Measurements from ENCODE around the gene THSD4.
"Not testable (repeated sequence)": the region's sequence is repeated elsewhere in the genome, so short reads cannot be mapped to it uniquely, and the experiment has no call there.

The THSD4 gene

DNA sequence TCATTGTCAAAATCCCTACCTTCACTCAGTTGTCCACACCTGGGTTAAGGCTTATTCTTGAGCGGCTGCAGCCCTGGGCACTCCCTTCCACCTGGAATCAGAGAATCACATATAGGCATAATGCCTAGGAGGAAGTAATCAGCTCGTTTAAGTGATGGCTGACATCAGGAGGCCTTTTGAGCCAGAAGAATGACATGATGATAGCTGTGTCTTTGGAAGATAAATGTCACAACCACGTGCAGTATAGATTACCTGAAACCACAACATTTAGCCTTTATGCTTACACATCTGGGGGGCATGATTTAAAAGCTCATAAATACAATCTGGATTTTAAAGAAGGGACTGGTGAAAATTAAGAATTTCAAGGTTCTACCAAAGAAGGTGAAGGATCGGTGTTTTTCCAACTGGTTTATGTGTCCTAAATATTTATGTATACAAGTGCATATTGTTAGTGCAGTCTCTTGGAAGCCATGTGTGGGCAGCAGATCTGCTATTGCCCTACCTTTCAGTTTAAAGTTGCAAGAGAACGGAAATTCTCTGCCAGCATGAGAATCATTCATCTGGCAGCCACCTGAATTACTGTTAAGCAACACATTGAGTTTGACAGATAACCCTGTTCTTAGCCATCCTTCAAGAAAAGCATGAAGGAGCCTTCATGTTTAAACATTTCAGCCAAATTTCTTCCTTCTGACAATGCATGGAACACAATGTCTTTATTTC lies 531.7 kb downstream of the THSD4 start:
- no peak for DNase-seq

DNA sequence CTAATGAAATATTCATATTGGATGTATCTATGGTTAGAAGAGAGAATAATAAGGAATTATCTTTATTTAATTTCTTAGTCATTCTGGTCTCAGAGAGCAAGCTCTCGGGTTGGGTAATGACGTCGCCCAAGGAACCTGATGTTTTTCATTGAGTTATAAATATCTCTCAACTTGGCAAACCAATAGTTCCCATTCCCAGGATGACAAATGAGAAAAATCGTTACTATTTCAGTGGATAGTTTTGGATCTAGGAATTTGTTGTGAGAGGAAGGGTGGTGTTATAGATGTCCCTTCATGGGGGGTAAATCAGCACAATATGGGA lies 532.2 kb downstream of the THSD4 start:
- no peak for DNase-seq

DNA sequence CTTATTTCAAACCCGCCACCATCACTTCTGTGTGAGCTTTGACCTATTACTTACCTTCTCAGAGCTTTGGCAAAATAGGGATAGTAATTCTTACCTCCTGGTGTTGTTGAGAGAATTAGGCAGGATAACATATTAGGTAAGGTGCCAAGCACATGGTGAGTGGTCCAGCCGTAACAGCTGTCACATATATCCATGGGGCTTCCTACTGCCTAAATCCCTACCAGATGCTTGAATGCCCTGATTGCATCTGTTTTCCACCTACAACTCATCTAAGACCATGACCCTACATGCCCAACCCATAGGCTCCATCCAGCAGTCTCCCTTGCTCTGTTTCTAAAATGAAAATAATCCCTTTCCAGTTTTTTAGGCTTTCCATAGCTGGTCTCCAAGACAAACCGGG lies 532.8 kb downstream of the THSD4 start:
- no peak for DNase-seq

DNA sequence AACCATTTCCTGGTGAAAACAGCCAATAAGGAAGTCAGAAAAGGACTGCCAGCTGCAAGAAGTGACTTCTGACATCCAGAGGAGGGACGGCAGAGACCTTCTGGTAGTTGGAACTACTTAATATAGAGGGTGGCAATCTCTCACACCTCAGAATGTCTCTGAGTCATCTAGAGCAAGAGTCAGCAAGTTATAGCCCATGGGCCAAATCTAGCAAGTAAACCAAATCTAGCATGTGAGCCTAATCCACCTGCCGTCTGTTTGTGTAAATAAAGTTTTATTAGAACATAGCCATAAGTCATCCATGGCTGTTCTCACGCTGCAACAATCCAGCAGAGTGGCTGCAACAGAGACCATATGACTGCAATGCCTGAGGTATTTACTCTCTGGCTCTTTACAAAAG lies 534.6 kb downstream of the THSD4 start:
- no peak for DNase-seq

DNA sequence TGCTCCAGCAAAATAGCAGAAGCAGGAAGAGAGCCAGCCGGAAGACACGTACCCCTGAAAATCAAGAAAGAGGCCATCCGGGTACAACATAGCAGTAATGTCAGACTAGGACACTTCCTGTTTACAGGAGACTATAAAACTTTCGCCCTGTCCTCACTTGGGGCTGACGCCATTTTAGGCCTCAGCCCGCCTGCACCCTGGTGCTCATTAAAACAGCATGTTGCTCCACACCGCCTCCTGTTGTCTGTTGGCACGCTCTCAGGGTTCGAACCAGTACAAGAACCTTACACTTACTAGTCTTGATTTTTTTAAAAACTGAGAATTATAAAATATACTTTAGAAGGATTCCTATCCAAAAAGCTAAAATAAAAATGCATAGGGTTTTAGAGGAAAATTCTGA lies 535.3 kb downstream of the THSD4 start:
- no peak for DNase-seq

DNA sequence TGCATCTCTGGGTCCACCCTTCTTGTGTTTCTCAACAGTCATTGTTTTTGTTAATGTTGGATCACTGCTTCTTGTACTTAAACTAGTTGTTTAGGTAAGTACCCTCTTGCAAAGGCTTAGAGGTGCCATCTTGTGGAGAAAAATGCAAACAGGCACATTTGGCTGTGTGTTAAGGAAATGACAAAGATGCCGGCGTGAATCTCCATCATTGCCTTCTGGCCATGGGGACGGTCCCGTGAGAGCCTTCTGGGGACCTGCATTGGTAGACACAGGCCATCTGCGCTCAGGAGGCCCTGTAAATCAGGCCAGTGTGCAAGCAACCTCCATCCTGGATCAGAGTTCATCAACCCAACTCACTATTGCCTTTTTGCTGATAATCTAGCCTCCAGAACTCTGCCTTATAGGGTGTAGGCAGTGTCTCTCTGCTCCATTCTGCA lies 536.5 kb downstream of the THSD4 start:
- DNase-seq: no peak

DNA sequence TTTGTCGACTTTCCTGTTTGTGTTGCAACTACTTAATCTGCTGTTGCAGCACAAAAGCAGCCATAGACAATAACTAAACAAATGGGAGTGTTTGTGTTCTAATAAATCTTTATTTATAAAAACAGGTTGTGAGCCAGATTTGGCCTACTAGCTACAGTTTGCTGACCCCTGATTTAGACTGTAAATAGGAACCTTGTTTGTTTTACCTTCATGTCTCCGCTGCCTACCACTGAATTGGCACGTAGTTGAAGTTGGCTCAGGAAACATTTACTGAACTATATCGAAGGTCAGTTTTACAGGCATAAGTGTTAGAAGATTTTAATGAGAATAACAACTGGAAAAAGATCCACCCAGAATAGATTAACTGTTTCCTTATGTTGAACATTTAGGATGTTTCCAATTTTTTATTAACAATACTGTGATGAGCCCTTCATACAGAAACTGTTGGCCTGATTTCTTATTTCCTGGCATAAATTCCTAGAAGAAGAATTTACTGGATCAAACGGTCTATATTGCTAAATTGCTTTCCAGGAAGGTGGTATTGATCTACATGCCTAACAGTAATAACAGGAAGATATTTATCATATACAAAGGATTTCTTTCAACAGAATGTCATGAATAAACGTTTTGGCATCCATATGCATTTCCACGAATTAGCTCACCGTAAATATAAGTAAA lies 538.9 kb downstream of the THSD4 start:
- no peak for DNase-seq

DNA sequence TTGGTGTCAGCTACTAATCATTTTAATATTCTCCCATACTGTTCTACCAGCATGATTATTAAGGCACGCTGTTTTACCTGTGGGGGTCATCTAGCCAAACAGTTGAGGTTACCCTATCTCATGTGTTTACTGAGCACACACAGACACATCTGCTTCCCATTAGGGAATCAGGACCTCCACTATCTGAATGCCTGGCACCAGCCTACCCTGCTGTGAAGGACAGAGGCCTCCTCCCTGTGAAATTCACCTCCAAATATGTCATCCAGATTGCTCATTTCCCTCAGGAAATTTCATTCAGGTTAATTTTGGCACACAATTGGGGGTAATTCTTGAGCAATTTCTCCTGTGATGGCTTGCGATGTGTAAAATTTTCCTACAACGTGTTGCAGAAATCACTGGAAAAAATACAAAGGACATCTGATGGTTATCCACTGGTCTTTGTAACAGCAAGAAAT lies 539.5 kb downstream of the THSD4 start:
- no peak for DNase-seq

DNA sequence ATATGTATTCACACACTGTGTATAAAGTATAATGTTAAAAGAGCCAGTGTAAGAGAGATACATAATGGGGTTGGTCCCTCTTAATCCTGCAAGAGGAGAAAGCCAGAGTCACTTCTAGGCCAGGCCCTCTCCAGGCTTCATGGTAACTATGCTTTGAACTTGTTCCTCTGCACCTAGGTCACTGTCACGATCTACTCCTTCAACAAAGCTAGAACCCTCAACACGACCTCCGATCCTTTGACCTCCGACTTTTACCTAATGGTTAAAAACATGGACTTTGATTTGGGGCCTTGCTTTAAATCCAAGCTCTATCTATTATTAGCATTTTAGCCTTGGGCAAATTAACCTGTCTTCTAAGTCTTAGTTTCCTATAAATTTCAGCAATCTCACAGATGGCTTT lies 541.2 kb downstream of the THSD4 start:
- no peak for DNase-seq

DNA sequence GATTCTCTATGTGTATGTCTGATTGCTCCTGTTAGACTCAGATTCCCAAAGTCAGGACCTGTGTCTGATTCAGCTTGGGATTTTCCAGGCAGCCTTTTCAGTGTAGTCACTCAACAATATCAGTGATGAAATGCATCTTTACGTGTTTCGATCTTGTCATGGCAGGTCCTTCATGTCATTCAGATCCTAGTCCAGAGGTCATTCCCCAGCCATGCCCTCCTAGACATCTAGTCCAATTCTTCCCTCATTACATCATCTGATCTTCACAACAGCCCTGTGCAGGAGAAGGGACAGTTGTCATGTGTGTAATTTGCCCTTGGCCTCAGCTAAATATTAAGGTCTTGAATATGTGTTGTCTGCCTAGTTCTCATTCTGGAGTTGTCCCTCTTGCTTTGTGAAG lies 541.9 kb downstream of the THSD4 start:
- DNase-seq: no peak

DNA sequence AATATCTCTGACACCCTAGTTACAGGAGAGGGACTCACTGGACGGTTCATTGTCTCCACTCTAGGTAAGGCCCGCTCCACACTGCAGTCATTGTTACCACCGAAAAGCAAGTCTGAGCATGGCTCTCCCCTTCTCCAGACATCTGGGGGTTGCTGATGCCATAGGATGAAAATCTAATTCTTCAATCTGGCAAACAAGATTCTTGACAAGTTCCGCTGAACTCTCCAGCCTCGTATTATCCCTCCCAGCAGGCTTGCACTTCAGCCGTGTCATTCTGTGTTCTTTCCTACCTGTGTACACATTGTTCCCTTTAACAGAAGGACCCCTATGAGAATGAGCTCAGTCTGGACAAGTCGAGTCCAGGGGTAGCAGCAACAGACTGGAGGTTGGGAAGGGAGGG lies 542.8 kb downstream of the THSD4 start:
- DNase-seq: no peak

DNA sequence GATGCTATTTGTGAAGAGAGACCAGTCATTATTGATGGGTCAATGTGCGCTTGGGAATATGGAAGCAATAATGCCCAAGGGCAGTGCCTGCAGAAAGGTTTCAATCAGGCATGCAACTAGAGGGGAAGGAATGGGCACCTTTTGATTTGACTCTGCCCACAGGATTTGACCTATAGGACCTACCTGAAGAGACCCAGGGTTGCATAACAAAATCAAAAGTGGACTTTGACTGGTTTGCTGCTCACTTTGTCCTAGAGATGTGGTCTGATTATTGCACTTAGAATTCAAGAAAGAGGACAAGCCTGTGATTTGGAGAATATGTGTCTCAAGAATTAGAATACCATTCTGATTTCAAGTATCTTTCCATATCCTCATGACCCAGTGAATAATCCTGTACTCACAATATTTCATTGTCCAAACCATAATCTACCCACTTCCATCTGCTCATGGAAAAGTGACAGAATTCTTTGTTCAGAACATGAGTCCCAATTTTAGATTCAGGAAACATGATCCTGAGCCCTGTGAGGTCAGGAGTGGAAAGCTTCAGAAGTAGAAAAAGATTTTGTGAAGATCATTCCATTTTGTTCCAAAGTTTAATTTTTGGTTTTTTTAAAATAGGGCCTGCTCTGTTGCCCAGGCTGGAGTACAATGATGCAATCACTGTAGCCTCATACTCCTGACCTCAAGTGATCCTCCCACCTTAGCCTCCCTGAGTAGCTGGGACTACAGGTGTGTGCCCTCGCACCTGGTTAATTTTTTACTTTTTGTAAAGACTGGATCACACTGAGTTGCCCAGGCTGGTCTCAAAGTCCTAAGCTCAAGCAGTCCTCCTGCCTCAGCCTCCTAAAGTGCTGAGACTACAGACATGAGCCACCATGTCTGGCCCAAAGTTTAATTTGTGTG lies 543.8 kb downstream of the THSD4 start:
- DNase-seq: no peak

DNA sequence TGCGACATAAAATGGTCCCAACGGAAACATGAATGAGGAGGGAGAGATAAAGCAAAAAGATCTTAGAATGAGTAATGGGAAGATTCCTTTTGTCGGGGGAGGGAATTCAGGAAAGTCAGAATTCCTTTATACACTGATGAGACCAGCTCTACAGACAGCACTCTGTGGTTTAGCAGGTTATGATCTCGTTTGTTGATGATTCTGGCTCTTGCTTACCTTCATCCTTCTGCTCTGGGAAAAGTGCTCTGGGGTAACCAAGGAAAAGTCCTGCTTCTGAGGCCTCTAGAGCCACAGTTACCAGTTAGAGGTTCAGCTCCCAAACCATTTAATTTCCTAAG lies 544.4 kb downstream of the THSD4 start:
- DNase-seq: no peak

DNA sequence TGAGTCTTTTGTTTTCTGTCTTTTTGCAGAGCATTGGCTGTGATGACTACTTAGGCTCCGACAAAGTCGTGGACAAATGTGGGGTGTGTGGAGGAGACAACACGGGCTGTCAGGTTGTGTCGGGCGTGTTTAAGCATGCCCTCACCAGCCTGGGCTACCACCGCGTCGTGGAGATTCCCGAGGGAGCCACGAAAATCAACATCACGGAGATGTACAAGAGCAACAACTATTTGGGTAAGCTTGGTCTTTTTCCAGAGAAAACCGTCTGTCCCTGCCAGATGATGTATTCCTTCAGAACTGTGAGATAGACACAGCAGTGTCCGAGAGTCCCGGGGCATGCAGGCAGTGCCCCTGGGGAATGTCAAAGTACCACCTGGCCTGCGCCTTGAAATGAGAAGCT lies 545.2 kb downstream of the THSD4 start:
- DNase-seq: no peak

DNA sequence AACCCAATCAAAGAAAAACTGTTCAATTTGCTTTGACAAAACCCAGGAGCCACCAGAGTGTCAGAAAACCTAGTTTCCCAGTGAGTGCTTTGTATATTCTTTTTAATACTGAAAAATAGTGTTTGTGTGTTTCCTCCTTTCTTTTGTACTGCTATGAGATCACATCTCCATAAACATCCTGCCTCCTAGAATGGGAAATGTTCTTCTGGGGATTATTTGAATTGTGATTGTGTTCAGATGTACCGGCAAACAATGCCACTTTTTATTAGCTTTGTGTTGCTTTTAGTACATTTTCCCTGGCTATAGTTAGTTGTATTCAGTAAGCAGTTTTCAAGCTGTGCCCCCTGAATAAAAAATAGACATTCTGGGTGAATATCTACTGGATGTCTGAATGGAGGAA lies 547.0 kb downstream of the THSD4 start:
- DNase-seq: no peak

DNA sequence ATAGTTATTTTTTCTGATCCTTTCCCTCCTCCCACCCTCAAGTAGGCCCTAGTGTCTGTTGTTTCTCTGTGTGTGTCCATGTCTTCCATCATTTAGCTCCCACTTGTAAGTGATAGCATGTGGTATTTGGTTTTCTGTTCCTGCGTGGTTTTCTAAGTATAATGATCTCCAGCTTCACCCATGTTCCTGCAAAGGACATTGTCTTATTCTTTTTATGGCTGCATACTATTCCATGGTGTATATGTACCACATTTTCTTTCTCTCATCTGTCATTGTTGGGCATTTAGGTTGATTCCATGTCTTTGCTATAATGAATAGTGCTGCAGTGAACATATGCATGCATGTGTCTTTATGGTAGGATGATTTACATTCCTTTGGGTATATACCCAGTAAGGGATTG lies 549.4 kb downstream of the THSD4 start:
- no peak for DNase-seq

DNA sequence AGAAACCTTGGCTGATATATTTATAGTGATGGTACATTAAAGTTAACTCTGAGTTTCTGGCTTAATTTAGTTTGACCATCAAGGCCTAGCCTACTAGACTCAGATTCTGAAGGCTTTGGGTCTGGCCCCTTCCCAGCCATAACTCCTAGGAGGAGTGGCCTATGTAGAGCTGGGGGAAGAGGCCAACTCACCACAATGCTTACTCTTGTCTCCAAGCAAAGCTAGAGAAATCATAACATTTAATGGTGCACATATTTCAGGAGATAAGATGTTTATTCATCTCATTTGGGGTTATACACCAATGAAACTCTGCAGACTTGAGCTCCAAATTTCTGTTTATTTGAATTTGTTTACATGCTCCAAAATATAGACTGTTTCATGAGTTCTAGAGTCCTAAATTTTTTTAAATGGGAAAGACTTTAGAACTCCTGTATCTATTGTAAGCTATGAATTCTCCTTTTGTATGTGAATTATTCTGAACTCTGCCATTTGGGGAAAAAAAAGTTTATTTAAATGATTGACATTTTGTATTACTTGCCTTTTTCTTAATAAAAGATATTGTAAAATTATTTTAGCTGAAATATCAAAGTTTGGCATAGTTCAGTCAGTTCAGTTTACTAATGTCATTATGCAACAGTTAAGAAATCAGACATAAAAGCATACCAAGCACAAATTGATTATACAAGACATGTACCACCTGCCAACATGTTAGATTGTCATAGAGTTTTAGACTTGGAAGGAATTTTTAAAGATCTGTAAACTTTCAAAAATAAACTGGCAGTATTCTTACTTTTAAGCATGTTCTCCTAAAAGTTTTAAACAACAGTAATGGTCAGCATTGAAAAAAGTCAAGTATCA lies 551.7 kb downstream of the THSD4 start:
- DNase-seq: no peak

DNA sequence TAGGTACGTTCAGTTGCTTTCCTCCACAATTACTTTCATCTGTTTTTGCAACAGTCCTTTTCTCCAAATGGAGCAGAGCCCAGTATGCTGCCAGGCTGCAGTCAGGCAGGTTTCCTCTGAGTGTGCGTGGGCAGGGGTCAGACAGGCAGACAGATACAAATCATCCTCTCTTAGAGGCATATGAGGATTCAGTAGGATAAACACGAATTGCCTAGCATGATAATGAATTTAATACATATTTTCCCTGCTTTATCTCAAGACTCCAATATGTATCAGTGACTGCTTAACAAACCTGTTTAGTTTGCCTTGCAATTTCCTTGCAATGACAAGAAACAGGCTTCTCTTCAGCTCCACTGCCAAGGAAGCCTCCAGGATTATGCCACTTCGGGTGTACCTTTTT lies 554.4 kb downstream of the THSD4 start:
- no peak for DNase-seq

DNA sequence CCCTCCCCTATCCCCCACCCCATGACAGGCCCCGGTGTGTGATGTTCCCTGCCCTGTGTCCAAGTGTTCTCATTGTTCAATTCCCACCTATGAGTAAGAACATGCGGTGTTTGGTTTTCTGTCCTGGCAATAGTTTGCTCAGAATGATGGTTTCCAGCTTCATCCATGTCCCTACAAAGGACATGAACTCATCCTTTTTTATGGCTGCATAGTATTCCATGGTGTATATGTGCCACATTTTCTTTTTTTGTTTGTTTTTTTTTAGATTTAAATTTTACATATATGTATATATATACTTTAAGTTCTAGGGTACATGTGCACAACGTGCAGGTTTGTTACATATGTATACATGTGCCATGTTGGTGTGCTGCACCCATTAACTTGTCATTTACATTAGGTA lies 555.0 kb downstream of the THSD4 start:
- not testable (repeated sequence) for DNase-seq

DNA sequence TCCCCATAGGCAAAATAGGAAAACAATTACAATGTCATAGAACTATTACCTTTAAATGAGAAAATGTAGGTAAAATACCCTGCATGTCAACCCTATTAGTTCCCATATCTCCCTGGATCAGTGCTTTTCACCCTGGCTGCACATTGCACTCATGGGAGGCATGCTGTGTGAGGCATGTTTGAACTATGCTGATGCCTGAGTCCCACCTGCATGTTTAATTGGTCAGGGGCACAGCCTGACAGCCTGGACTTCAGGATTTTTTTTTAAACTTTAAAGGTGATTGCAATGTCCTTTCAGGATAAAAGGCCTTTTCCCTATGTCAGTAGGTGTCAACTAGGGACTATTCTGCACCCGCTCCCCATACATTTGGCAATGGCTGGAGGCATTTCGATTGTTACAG lies 559.1 kb downstream of the THSD4 start:
- DNase-seq: no peak

DNA sequence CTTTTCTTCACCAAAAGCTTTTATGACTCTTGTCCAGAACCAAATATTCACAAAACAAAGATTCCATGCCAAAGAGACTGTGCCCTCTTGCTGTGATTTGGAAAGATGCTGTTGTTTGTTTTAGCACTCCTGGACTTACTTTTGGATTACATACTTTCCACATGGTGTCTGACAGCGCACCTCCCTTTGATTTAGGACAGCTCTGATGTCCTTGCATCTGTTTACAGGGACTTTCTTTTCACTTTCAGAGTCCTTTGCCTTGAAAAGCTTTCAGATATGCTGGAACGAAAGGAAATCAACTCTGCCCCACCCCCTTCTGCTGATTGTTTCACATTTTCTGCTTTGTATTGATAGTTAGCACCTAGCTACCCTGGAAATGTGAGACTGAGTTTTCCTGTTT lies 562.1 kb downstream of the THSD4 start:
- no peak for DNase-seq

DNA sequence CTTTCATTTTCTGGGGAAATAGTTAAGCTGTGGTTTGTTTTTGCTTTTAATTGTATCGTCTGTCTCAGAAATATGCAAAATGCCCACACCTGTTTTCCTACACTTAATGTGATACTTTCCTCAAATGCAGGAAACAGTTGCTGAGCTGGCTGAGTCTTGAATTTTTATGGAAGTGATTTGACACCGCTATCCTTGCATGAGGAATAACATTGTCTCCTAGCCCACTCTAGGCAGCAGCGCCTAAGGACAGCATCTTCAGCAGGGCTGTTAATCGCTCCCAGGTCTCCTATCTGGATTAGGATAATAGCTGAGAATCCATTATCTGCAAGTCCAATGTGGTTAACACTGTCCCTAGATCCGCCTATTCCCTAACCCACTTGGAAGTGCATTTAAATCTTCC lies 562.5 kb downstream of the THSD4 start:
- no peak for DNase-seq

DNA sequence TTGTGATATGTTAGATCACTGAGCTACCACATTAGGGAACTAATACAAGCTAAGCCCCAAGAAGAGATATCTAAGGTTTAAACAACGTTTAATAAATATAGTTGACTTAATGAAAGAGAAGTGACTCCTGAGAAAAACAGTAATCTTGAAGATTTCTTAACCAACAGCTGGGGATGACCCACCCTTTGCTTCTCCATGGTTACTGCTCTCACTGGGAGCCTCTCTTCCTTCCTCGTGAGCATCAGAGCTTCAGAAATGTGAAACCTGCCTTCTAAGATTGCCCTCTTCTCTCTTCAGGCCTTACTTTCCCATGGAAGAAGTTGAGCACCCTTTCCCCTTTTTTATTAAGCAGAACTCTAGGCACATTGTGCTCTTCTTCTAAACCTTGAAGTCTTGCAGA lies 562.9 kb downstream of the THSD4 start:
- DNase-seq: no peak
